Thymus (tissue), 11 donors: Measurements from ENCODE around the gene COL15A1. TPM values are rescaled to one million over a fixed set of nuclear protein-coding genes. Genes with fewer than 3 reads are reported as not detected.

ENCODE experiments used
- DNase-seq, 9 donors: peaks; one replicate each; pipeline ENCODE4 v3.0.0-alpha.2; 2013; ENCODE audit warnings: low spot score in 9 of 9, low read depth in 6 of 9, missing footprints in 1 of 9
- H3K27ac ChIP-seq, 2 donors: one replicate each; pipeline ENCODE4 v1.5.1; 2013; ENCODE audit warnings: control low read depth in 1 of 2, low read depth in 1 of 2, low read length in 1 of 2, mild to moderate bottlenecking in 1 of 2, moderate library complexity in 1 of 2
- H3K27me3 ChIP-seq, 2 donors: one replicate each; pipeline ENCODE4 v1.5.1; 2013; ENCODE audit warnings: low read length in 1 of 2; ENCODE audit not compliant: control insufficient read depth in 2 of 2, insufficient read depth in 1 of 2
- H3K36me3 ChIP-seq, 2 donors: one replicate each; pipeline ENCODE4 v1.5.1; 2013; ENCODE audit warnings: low read length in 1 of 2, mild to moderate bottlenecking in 1 of 2, moderate library complexity in 1 of 2; ENCODE audit not compliant: control insufficient read depth in 2 of 2, insufficient read depth in 2 of 2
- H3K4me1 ChIP-seq, 2 donors: one replicate each; pipeline ENCODE4 v1.5.1; 2013; ENCODE audit warnings: low read length in 2 of 2; ENCODE audit not compliant: control insufficient read depth in 2 of 2, insufficient read depth in 2 of 2
- H3K4me3 ChIP-seq, 2 donors: one replicate each; pipeline ENCODE4 v1.5.1; 2013; ENCODE audit warnings: low read length in 2 of 2, control low read depth in 1 of 2, mild to moderate bottlenecking in 1 of 2
- H3K9me3 ChIP-seq, 2 donors: one replicate each; pipeline ENCODE4 v1.5.1; 2013; ENCODE audit warnings: low read length in 1 of 2, mild to moderate bottlenecking in 1 of 2; ENCODE audit not compliant: control insufficient read depth in 2 of 2, insufficient read depth in 1 of 2
- WGBS: extraction: QIAGEN DNeasy Blood & Tissue Kit; methylation state at CpG from one replicate; pipeline ENCODE4 v1.1.7; 2013; 5-methylcytosine and 5-hydroxymethylcytosine counted together
- polyA plus RNA-seq: library from polyadenylated mRNA; stranded (reverse); fragments of 200-250 nt; gene quantifications from one replicate; pipeline ENCODE4 v1.2.3, GENCODE V29; 2013
- total RNA-seq: library from RNA; stranded (reverse); fragments of 120-200 nt; gene quantifications from one replicate; pipeline ENCODE4 v1.2.4, GENCODE V29; 2013
- donor health status: healthy.

Gene COL15A1
- total and polyA plus RNA-seq, 2 donors = 3.8 to 13.2 TPM

- Histone ChIP-seq H3K4me1 (no peaks in the 10 kb centered on the region), H3K27me3 (peaks cover 0 to 5% of the 10 kb centered on the region in 2 donors), H3K36me3 (no peaks in the 10 kb centered on the region), H3K27ac (no peak overlapping the region), H3K4me3 (no peak overlapping the region), H3K9me3 (no peaks in the 10 kb centered on the region)
- 97% methylated on average over 5 of the region's 5 CpGs for WGBS
- DNase-seq = no peak
Measured at GRCh38 chr9:98933185-98933584, 10.5 kb upstream of the COL15A1 start.

GRCh38 chr9:98933890-98934289, 9.8 kb upstream of the COL15A1 start:
- Histone ChIP-seq H3K27ac (no peak overlapping the region), H3K4me3 (no peak overlapping the region), H3K9me3 (no peaks in the 10 kb centered on the region), H3K4me1 (no peaks in the 10 kb centered on the region), H3K27me3 (peaks cover 0 to 5% of the 10 kb centered on the region in 2 donors), H3K36me3 (no peaks in the 10 kb centered on the region)
- DNase-seq = no peak
- WGBS = 45% methylated on average over 2 of the region's 2 CpGs

- Histone ChIP-seq H3K4me3 (no peak overlapping the region), H3K9me3 (no peaks in the 10 kb centered on the region), H3K27me3 (peaks cover 0 to 10% of the 10 kb centered on the region in 2 donors), H3K4me1 (no peaks in the 10 kb centered on the region), H3K27ac (no peak overlapping the region), H3K36me3 (no peaks in the 10 kb centered on the region)
- WGBS = 63% methylated on average over 3 of the region's 3 CpGs
- no peak for DNase-seq
Measured at GRCh38 chr9:98935071-98935505, 8.6 kb upstream of the COL15A1 start.

- peaks cover 0 to 4% of the 10 kb centered on the region in 2 donors for H3K4me1 ChIP-seq
- H3K9me3 ChIP-seq = no peaks in the 10 kb centered on the region
- H3K4me3 ChIP-seq = no peak overlapping the region
- peaks cover 35 to 56% of the 10 kb centered on the region in 2 donors for H3K27me3 ChIP-seq
- no peaks in the 10 kb centered on the region for H3K36me3 ChIP-seq
- DNase-seq = no peak
- no peak overlapping the region for H3K27ac ChIP-seq
- 50% methylated on average over 3 of the region's 3 CpGs for whole genome bisulfite sequencing
Measured at GRCh38 chr9:98940276-98940675, 3.4 kb upstream of the COL15A1 start.

GRCh38 chr9:98941946-98942523, 1.7 kb upstream of the COL15A1 start:
- Histone ChIP-seq H3K27ac (no peak overlapping the region), H3K9me3 (no peaks in the 10 kb centered on the region), H3K4me1 (peaks cover 0 to 4% of the 10 kb centered on the region in 2 donors), H3K27me3 (peaks cover 41 to 70% of the 10 kb centered on the region in 2 donors), H3K36me3 (no peaks in the 10 kb centered on the region), H3K4me3 (no peak overlapping the region)
- WGBS = 90% methylated on average over 8 of the region's 8 CpGs
- DNase-seq = no peak

- no peak overlapping the region for H3K27ac ChIP-seq
- WGBS = 67% methylated on average over 15 of the region's 15 CpGs
- no peak for DNase-seq
- peaks cover 0 to 4% of the 10 kb centered on the region in 2 donors for H3K4me1 ChIP-seq
- H3K4me3 ChIP-seq = no peak overlapping the region
- H3K27me3 ChIP-seq = peaks cover 41 to 75% of the 10 kb centered on the region in 2 donors
- no peaks in the 10 kb centered on the region for H3K36me3 ChIP-seq
- H3K9me3 ChIP-seq = no peaks in the 10 kb centered on the region
Measured at GRCh38 chr9:98942906-98943681, 613 bp upstream of the COL15A1 start.

- Histone ChIP-seq H3K4me3 (peak overlapping the region in 1 of 2 donors; percentile 10), H3K36me3 (no peaks in the 10 kb centered on the region), H3K27me3 (peaks cover 41 to 75% of the 10 kb centered on the region in 2 donors), H3K9me3 (no peaks in the 10 kb centered on the region), H3K27ac (no peak overlapping the region), H3K4me1 (peaks cover 0 to 4% of the 10 kb centered on the region in 2 donors)
- DNase-seq = no peak
- 3% methylated on average over 46 of the region's 46 CpGs for WGBS
Measured at GRCh38 chr9:98944057-98944733, 488 bp downstream of the COL15A1 start.

- no peak overlapping the region for H3K4me3 ChIP-seq
- WGBS = 43% methylated on average over 9 of the region's 9 CpGs
- no peaks in the 10 kb centered on the region for H3K9me3 ChIP-seq
- no peak overlapping the region for H3K27ac ChIP-seq
- H3K36me3 ChIP-seq = no peaks in the 10 kb centered on the region
- peaks cover 41 to 71% of the 10 kb centered on the region in 2 donors for H3K27me3 ChIP-seq
- DNase-seq = no peak
- peaks cover 0 to 4% of the 10 kb centered on the region in 2 donors for H3K4me1 ChIP-seq
Measured at GRCh38 chr9:98944734-98945074, 997 bp downstream of the COL15A1 start.

GRCh38 chr9:98949565-98949964, 5.9 kb downstream of the COL15A1 start:
- H3K27ac ChIP-seq = no peak overlapping the region
- H3K4me3 ChIP-seq = no peak overlapping the region
- H3K4me1 ChIP-seq = peaks cover 0 to 1% of the 10 kb centered on the region in 2 donors
- H3K27me3 ChIP-seq = peaks cover 13 to 31% of the 10 kb centered on the region in 2 donors
- H3K9me3 ChIP-seq = no peaks in the 10 kb centered on the region
- H3K36me3 ChIP-seq = no peaks in the 10 kb centered on the region
- DNase-seq = no peak
